ENCODE measurements around the gene DNAH6.
"Not testable (repeated sequence)": the region's sequence is repeated elsewhere in the genome, so short reads cannot be mapped to it uniquely, and the experiment has no call there.

Gene DNAH6

DNA sequence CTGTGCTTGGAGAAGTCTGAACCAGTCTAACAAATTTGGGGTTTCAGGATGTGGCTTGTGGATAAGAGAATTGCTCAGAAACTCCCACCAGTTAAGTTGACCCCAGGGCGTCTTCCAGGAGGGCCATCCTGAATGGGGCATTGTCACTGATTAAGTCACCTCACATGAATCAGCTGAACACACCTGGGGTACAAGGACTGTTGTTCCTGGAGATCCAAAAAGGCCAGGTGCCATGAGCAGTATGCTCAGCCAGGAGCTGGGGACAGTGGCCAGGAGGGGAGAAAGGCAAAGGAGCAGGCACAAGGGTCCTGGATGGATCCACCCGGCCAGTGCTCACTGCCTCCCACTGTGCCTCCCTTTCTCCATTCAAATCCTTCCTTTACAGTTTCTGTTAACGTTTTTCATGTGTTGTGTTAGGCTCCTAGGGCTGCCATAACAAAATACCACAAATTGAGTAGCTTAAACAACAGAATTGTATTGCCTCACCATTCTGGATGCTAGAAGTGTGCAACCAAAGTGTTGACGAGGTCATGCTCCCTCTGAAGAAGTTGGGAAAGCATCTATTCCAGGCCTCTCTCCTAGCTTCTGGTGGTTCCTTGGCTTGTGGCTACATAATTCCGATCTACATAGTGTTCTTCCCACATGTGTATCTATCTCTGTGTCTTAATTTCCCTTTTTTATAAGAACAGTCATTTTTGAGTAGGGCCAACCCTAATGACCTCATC is 331.2 kb downstream of the DNAH6 start:
- no peak for DNase-seq

DNA sequence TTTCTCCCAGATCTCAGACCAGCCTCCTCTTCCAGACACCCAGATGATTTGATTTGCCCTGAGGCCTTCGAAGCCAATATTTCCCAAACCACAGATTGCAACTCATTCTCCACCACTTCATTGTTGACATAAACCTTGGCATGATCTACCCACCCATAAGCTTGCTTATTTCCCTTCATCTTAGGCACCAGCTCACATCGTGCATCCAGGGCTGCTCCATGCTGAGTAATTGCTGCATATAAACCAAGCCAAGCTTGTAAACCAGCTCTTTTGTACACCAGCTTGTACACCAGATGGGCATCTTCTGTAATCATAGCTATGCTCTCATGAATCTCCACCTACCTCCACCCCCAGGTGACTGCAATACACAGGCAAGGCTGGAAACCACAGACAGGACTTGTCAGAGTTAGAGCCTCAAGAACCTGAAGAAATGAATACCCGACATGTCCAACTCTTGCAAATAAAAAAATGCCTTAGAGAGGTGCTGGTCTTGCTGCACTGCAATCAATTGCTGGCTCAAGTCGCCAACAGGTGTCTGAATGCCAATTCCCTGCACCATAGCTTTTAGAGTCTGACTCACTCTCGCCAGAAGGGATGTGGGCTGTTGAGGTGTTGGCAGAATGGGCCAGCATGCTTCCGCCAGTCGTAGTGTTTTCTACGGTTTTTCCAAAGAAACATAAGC is 333.1 kb downstream of the DNAH6 start:
- DNase-seq, result no peak

DNA sequence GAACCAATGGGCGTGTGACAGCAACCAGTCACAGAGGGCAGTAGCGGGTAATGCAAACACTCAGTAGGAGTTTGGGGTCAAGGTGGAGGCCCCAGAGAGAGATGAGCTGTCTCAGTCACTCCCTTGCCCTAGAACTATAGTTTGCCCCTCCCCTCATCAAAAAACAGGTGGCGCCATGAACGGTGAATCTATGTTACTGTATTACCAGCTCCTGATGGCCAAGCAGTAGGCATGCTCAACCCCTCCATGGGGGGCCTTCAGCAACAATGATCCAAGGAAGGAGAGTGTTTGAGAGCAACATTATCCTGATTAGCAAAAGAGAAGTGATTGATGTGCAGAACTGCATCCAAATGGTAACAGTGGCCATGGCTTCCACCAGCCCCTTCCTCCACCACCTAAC is 334.2 kb downstream of the DNAH6 start:
- DNase-seq, result no peak

DNA sequence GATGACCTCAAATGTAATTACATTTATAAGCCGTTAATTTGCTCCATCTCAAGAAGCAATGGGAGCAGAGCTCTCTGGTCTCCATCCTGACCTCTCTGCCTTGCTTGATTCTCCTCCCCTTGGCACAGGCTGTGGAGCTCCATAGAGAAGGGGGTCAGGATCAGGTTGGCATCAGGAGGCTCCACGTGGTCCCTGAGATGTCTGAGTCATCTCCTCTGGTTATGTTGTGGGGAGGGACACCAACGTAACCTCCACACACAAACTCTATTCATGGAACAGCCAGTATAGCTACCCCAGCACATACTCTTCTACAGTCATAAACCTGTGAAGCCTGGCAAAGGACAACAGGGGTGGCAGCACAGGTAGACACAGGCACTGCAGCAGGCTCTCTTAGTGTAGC is 335.6 kb downstream of the DNAH6 start:
- no peak for DNase-seq

DNA sequence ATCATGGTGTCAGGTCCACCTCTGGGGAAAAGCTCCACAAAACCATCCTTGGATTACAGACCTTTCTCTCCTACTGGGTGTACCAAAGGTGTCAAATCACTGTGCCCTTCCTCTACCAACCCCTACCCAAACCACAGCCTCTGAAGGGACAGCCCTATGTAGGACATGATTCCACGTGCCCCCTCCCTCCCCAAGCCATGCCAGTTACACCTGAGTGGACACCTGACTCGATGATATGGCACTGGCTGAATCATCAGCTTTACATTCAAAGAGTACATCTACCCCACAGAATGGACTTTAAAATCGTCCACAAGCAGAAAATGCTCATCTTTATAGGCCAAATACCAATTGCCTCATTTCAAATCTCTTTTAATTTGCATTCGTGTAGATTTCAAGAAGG is 338.6 kb downstream of the DNAH6 start:
- no peak for DNase-seq

DNA sequence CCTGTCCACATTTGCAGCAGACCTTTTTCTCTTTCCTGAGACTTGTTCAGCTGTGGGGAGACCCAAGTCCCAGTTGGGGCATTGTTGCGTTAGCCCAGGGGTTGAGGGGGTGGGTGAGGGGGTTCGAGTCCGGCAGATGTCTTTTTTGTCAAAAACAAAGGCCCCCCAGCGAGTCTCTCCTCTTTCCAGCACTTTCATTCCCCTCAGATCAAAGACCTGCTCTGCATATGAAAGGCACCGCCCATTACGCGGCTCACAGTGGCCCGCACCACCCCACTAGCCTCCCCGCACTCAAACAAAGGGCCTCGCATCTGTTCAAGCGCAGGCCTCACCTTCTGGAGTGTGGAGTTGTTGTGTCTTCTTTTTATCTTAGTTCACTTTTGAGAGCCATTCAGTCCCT is 339.4 kb downstream of the DNAH6 start:
- no peak for DNase-seq

DNA sequence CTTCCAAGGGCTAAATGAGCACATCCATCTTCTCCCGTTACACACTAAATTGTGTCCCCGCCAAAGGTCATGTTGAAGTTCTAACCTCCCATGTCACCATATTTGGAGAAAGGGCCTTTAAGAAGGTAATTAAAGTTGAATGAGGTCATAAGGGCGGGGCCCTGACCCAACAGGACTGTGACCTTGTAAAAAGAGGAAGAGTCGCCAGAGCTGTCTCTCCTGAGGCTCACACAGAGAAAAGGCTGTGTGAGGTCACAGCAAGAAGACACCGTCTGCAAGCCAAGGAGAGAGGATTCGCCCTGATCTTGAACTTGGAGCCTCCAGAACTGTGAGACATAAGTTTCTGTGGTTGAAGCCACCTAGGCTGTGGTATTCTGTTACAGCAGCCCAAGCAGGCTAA is 340.5 kb downstream of the DNAH6 start:
- DNase-seq, result no peak

DNA sequence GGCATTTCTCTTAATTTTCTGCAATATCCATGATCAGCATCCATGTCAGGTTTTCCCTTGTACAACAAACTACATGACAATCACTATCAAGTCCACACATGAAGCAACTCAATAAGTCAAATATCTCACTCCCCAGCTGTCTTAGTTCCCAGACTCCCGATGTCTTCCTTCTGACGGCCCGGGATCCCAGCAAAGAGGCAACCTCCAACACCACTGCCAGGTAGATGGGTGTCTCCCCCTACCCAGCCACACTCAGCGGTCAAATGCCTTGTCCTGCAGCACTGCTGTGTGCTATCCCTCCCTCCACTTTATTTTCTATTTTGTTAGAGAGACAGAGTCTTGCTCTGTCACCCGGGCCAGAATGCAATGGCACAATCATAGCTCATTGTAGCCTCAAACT is 341.3 kb downstream of the DNAH6 start:
- DNase-seq, result no peak

DNA sequence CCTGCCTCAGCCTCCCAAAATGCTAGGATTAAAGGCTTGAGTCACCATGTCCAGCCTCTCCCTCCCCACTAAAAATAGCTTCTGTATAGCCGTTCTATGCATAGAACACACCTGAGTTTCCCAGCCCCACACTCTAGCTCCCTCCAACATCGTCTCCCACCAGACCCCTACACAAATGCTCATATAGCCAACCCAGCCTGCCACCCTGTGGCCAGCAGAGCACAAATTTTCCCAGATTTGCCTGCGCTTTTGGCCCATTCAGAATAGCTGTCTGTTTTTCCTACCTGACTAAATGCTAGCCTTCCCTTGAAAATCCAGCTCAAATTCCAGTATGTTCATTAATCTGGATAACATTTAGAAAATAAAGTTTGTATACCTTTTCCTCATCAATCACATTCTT is 341.8 kb downstream of the DNAH6 start:
- DNase-seq, result no peak

DNA sequence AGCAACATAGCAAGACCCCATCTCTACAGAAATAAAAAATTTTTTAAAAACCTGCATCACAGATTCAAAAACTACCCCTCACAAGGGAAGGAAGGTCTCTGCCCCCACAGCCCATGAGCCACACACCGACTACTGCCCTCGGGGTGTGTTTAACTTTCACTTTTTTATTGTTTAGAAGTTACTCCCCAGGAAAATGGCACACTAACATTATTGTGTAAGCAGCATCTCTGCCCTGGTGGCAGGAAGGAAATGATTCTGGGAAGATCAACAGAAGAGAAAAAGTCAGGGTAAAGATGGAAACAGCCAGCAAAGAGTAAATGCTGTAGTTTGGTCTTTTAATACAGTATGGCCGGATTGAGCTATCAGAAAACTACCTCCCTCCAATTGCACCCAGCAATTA is 342.6 kb downstream of the DNAH6 start:
- DNase-seq, result no peak

DNA sequence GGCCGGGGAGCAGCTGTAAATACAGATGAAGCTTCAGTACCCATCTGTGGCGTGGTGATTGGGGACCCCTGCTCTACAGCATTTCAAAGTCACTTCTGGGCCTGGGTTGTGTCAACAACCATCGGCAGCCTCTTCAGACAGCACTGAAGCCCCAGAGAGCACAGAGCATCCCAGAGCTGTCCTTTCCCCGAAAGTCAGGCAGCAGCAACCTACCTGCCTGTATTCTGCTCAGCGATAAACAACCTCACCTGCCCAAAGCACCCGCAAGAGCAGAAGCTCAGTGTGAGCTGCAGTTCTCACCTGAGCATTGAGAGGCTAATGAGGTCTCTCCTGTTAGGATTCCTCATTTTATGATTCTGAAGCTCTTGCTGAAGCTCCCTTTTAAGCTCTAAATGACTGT is 345.2 kb downstream of the DNAH6 start:
- DNase-seq, result no peak

DNA sequence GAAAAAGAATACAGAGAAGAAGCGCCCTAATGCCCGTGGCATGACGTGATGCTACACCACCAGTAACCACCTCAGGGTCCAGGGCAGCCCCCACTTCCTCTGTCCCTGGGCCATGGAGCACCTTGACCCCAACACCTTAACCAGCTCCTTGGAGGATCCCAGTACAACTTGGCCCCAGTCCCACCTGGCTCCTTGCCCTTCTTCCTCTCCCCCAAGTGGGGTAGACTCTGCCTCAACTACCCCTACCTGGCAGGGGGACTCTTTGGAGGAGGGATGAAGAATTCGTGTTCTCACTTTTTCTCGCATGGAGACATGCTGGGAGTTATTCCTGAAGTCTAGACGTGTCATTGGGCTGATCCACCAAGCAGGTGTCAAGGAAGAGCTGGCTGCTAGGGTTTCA is 345.7 kb downstream of the DNAH6 start:
- DNase-seq, result no peak

DNA sequence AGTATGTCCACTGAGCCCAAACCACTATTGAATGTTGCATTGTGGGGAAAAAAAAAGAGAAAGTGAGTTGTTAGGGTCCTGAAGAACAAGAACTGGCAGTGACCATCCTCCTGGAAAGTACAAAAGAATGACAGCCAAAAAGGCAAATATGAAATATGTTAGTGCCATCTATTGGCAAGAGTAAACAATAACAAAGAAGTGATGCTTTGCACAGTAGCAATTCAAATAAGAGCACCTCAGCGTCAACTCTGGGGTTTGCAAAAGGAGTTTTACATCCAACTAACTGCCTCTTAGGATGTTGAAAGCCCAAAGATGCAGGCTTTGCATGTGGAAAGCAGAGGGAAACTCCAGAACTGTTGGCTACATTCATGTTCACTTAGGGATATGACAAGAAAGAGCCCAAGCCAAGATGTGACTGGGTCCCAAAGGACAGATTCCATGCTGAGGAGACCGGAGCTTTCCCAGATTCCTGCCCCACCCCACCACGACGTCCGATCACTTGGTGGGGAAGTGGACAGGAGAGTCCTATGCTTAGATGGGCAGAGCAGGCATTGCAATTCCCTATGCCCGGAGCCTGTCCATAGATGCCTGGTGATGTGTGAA is 349.0 kb downstream of the DNAH6 start:
- DNase-seq, result no peak

DNA sequence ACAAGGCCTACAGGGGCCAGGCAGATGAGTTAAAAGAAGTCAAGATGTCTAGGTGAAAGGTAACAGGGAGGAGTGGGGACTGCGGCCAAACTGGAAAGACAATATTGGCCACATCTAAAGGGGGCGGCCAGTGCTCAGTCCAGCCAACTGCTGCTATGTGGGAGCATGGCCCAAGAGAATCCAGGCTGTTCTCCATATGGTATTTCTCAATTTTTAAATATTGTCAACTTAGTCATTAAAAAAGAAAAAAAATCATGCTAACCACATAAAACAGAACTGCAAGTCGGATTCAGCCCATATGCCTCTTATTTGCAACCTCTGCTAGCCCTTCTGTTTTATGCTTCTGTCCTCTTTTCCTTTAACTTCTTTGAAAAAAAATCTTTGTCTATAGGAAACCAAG is 349.8 kb downstream of the DNAH6 start:
- no peak for DNase-seq

DNA sequence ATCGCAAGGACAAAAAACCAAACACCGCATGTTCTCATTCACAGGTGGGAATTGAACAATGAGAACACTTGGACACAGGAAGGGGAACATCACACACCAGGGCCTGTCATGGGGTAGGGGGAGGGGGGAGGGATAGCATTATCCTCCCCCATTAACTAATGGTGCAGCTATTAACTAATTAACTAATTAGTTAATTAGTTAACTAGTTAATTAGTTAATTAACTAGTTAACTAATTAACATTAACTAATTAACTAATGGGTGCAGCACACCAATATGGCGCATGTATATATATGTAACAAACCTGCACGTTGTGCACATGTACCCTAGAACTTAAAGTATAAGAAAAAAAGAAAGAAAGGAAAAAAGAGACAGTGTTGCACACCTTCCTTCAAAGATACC is 352.0 kb downstream of the DNAH6 start:
- DNase-seq, result not testable (repeated sequence)
